Measurements from ENCODE around the gene KRTAP5-9. TPM values are rescaled to one million over a fixed set of nuclear protein-coding genes. Genes with fewer than 3 reads are reported as not detected.
"Not testable (repeated sequence)": the region's sequence is repeated elsewhere in the genome, so short reads cannot be mapped to it uniquely, and the experiment has no call there.

Gene KRTAP5-9
- total RNA-seq, 1 experiment from 2014 or later, result not detected

DNA sequence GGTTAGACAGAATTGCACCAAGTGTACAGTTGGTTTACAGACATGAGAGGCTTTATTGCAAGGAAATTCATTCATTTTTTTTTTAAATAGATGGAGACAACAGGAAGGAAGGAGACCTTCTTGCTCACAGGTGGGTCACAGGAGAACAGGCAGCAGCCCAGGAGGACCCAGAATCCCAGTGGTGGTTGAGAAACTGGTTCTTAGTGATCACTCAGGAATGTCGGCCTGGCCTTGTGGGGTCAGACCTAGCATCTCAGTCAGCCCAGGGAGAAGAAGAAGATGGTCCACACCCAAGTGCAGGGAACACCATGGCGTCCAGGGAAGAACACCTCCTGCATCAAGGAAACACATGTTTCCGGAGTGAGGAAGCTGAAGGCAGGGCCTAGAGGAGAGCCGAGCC, 33.6 kb downstream of the KRTAP5-9 start:
- TF ChIP-seq EZH2 (IDR thresholded peaks at IDR 0.05; ENCODE audit: borderline replicate concordance, low read depth, low read length, poor library complexity, severe bottlenecking), result no peak
- TF ChIP-seq, protein P1, sequence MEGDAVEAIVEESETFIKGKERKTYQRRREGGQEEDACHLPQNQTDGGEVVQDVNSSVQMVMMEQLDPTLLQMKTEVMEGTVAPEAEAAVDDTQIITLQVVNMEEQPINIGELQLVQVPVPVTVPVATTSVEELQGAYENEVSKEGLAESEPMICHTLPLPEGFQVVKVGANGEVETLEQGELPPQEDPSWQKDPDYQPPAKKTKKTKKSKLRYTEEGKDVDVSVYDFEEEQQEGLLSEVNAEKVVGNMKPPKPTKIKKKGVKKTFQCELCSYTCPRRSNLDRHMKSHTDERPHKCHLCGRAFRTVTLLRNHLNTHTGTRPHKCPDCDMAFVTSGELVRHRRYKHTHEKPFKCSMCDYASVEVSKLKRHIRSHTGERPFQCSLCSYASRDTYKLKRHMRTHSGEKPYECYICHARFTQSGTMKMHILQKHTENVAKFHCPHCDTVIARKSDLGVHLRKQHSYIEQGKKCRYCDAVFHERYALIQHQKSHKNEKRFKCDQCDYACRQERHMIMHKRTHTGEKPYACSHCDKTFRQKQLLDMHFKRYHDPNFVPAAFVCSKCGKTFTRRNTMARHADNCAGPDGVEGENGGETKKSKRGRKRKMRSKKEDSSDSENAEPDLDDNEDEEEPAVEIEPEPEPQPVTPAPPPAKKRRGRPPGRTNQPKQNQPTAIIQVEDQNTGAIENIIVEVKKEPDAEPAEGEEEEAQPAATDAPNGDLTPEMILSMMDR (conservative IDR thresholded peaks at IDR 0.05; ENCODE audit: low read depth, low read length), result no peak
- Histone ChIP-seq H3K27me3 (replicated peaks; ENCODE audit: insufficient read depth, low read depth, low read length, poor library complexity) (no peaks in the 10 kb centered on the region), H3K4me1 (ENCODE audit: insufficient read depth, low read length, poor library complexity, severe bottlenecking) (peaks cover 4% of the 10 kb centered on the region), H3K4me3 (ENCODE audit: low read depth, low read length, poor library complexity, severe bottlenecking) (no peak overlapping the region), H3K36me3 (ENCODE audit: insufficient read depth, low read length, poor library complexity, severe bottlenecking) (no peaks in the 10 kb centered on the region), H3K9me3 (ENCODE audit: low read depth, low read length, poor library complexity, severe bottlenecking) (no peaks in the 10 kb centered on the region), H3K27ac (ENCODE audit: low read depth, low read length, poor library complexity, severe bottlenecking) (no peak overlapping the region)
- no TSS peak for BruUV-seq (replicated peaks)
- POLR2A ChIA-PET (ENCODE audit: low non-redundant PET), result no interaction called here
- intact Hi-C loops (cut with micrococcal nuclease; ENCODE audit: unreplicated experiment), result no loop called here
- no peak for DNase-seq (ENCODE audit: low spot score)
- CTCF ChIA-PET, result no interaction called here

DNA sequence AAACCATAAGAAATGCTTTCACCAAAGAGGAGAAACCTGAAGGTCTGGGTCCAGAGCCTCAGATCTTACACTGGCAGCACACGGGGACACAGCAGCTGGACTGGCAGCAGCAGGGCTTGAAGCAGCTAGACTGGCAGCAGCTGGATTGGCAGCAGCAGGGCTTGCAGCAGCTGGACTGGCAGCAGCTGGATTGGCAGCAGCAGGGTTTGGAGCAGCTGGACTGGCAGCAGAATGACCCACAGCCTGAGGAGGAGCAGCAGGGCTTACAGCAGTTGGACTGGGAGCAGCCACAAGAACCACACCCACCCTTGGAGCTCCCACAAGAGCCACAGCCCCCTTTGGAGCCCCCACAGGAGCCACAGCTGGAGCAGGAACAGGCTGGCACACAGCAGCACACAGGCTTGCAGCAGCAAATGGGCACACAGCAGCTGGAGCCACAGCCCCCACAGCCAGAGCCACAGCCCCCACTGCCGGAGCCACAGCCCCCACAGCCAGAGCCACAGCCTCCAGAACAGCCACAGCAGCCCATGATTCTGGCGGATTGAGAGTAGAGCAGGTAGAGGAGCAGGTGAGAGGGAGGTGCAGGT, 34.2 kb downstream of the KRTAP5-9 start, which contains the start of gene KRTAP5-11:
TSS of gene KRTAP5-11 (minus strand) at position 567 of the 587 bp plus-strand sequence. CDS start at position 529, 38 bp downstream.
- ChIA-PET POLR2A (ENCODE audit: low non-redundant PET) (no interaction called here), CTCF (no interaction called here)
- peaks cover 4% of the 10 kb centered on the region for H3K4me1 ChIP-seq (ENCODE audit: insufficient read depth, low read length, poor library complexity, severe bottlenecking)
- H3K36me3 ChIP-seq (ENCODE audit: insufficient read depth, low read length, poor library complexity, severe bottlenecking), result no peaks in the 10 kb centered on the region
- H3K4me3 ChIP-seq (ENCODE audit: low read depth, low read length, poor library complexity, severe bottlenecking), result no peak within 1 kb of the TSS
- intact Hi-C loops (cut with micrococcal nuclease; ENCODE audit: unreplicated experiment), result no loop called here
- no TSS peak for BruUV-seq (replicated peaks)
- H3K27ac ChIP-seq (ENCODE audit: low read depth, low read length, poor library complexity, severe bottlenecking), result no peak within 1 kb of the TSS
- TF ChIP-seq, protein P1 (conservative IDR thresholded peaks at IDR 0.05; ENCODE audit: low read depth, low read length), result no peak
- no peak for TF ChIP-seq EZH2 (IDR thresholded peaks at IDR 0.05; ENCODE audit: borderline replicate concordance, low read depth, low read length, poor library complexity, severe bottlenecking)
- no peaks in the 10 kb centered on the region for H3K9me3 ChIP-seq (ENCODE audit: low read depth, low read length, poor library complexity, severe bottlenecking)
- no peaks in the 10 kb centered on the region for H3K27me3 ChIP-seq (replicated peaks; ENCODE audit: insufficient read depth, low read depth, low read length, poor library complexity)
- no peak for DNase-seq (ENCODE audit: low spot score)

DNA sequence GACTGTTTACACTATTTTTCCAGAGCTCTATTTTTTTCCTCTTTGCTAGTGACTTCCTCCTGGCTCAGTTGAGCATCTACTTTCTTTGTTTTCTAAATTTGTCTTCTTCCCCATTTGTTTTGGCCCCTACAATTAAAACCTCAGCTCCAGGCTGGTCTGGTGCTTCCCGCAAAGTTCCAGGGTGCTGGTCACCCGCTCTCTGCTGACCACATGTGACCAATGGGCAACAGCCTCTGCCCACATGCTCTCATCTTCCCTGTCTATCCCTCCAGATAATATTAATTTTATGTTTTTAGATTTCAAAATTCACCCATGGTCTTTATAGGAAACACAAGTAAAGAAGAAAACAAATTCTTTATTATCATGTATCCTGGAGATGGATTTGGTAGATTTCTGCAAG, 34.7 kb downstream of the KRTAP5-9 start:
- H3K27me3 ChIP-seq (replicated peaks; ENCODE audit: insufficient read depth, low read depth, low read length, poor library complexity); H3K4me1 ChIP-seq (ENCODE audit: insufficient read depth, low read length, poor library complexity, severe bottlenecking); POLR2A ChIA-PET (ENCODE audit: low non-redundant PET); H3K36me3 ChIP-seq (ENCODE audit: insufficient read depth, low read length, poor library complexity, severe bottlenecking); intact Hi-C loops (cut with micrococcal nuclease; ENCODE audit: unreplicated experiment); H3K27ac ChIP-seq (ENCODE audit: low read depth, low read length, poor library complexity, severe bottlenecking); BruUV-seq (replicated peaks); H3K9me3 ChIP-seq (ENCODE audit: low read depth, low read length, poor library complexity, severe bottlenecking); DNase-seq (ENCODE audit: low spot score); CTCF ChIA-PET; H3K4me3 ChIP-seq (ENCODE audit: low read depth, low read length, poor library complexity, severe bottlenecking): not testable (repeated sequence)

DNA sequence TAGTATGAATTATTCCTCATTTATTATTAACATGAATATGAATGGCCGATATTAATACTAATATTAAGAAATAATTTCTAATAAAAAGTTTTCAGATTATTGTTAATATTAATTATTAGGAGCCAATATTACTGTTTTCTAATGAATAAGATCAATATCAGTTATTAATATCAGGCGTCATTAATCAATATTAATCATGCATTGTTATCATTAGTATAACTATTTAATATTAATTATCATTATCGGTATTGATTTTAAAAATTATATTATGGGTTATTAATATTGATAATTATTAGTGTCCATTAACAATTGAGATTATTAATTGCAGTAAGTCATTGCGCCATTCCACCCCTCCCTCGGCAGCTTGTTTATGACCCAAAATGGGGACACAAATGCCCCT, 37.5 kb downstream of the KRTAP5-9 start:
- intact Hi-C loops (cut with micrococcal nuclease; ENCODE audit: unreplicated experiment); H3K27ac ChIP-seq (ENCODE audit: low read depth, low read length, poor library complexity, severe bottlenecking); H3K4me3 ChIP-seq (ENCODE audit: low read depth, low read length, poor library complexity, severe bottlenecking); H3K4me1 ChIP-seq (ENCODE audit: insufficient read depth, low read length, poor library complexity, severe bottlenecking); POLR2A ChIA-PET (ENCODE audit: low non-redundant PET); DNase-seq (ENCODE audit: low spot score); CTCF ChIA-PET; H3K36me3 ChIP-seq (ENCODE audit: insufficient read depth, low read length, poor library complexity, severe bottlenecking); H3K9me3 ChIP-seq (ENCODE audit: low read depth, low read length, poor library complexity, severe bottlenecking); BruUV-seq (replicated peaks); H3K27me3 ChIP-seq (replicated peaks; ENCODE audit: insufficient read depth, low read depth, low read length, poor library complexity): not testable (repeated sequence)

DNA sequence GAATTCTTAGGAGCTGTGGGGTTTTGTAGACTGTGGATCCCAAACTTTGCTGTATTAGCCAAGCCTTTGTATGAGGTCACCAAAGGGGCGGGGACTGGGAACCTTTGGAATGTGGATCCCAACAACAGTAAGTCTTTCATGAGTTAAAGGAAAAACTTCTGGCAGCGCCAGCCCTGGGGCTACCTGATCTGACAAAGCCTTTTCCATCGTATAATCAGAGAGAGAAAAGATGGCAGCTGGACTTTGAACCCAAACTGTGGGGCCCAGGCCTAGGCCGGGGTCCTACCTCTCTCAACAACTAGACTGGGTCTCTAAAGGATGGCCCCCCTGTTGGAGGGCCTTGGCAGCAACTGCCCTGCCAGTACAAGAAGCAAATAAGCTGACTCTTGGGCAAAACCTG, 40.1 kb downstream of the KRTAP5-9 start:
- POLR2A ChIA-PET (ENCODE audit: low non-redundant PET); DNase-seq (ENCODE audit: low spot score); H3K27me3 ChIP-seq (replicated peaks; ENCODE audit: insufficient read depth, low read depth, low read length, poor library complexity); CTCF ChIA-PET; H3K36me3 ChIP-seq (ENCODE audit: insufficient read depth, low read length, poor library complexity, severe bottlenecking); H3K4me3 ChIP-seq (ENCODE audit: low read depth, low read length, poor library complexity, severe bottlenecking); BruUV-seq (replicated peaks); intact Hi-C loops (cut with micrococcal nuclease; ENCODE audit: unreplicated experiment); H3K4me1 ChIP-seq (ENCODE audit: insufficient read depth, low read length, poor library complexity, severe bottlenecking); H3K27ac ChIP-seq (ENCODE audit: low read depth, low read length, poor library complexity, severe bottlenecking); H3K9me3 ChIP-seq (ENCODE audit: low read depth, low read length, poor library complexity, severe bottlenecking): not testable (repeated sequence)

DNA sequence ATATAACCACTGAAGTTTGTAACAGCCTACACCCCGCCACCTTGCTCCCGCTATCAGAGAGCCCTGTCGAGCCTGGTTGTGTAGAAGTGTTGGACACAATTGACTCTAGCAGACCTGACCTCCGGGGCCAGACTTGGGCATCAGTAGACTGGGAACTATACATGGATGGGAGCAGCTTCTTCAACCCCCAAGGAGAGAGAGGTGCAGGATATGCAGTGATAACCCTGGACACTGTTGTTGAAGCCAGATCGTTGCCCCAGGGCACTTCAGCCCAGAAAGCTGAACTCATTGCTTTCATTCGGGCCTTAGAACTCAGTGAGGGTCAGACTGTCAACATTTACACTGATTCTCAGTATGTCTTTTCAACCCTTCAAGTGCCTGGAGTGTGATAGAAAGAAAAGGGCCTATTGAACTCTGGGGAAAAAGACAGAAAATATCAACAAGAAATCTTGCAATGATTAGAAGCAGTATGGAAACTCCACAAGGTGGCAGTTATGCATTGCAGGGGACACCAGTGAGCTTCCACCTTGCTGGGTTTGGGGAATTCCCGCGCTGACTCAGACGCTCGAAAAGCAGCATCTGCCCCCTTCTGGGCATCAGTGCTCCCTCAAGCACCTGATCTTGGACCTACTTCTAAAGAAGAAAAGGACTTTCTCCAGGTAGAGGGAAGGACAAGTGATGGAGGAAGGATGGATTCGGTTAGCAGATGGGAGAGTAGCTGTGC, 40.8 kb downstream of the KRTAP5-9 start:
- H3K4me1 ChIP-seq (ENCODE audit: insufficient read depth, low read length, poor library complexity, severe bottlenecking); H3K27ac ChIP-seq (ENCODE audit: low read depth, low read length, poor library complexity, severe bottlenecking); H3K27me3 ChIP-seq (replicated peaks; ENCODE audit: insufficient read depth, low read depth, low read length, poor library complexity); BruUV-seq (replicated peaks); H3K4me3 ChIP-seq (ENCODE audit: low read depth, low read length, poor library complexity, severe bottlenecking); DNase-seq (ENCODE audit: low spot score); H3K9me3 ChIP-seq (ENCODE audit: low read depth, low read length, poor library complexity, severe bottlenecking); H3K36me3 ChIP-seq (ENCODE audit: insufficient read depth, low read length, poor library complexity, severe bottlenecking); intact Hi-C loops (cut with micrococcal nuclease; ENCODE audit: unreplicated experiment): not testable (repeated sequence)
- ChIA-PET POLR2A (ENCODE audit: low non-redundant PET) (interaction anchor here (0.5 kb wide), 1 partner anchor 136 kb away, joined by 5 read pairs; the partner anchor contains the start of gene NADSYN1), CTCF (interaction anchor here (1.0 kb wide), 1 partner anchor 9 kb away, joined by 3 read pairs; no protein-coding TSS in a partner anchor)

Data from A673 (cell line).